ENCODE data around the gene C18orf54. TPM values are rescaled to one million over a fixed set of nuclear protein-coding genes. Genes with fewer than 3 reads are reported as not detected.
"Not testable (repeated sequence)": the region's sequence is repeated elsewhere in the genome, so short reads cannot be mapped to it uniquely, and the experiment has no call there.

The C18orf54 gene
- 1 to 10 TPM; 1.8 to 3.2 (median 2.0) TPM for total RNA-seq
- 4.0 TPM for total RNA-seq (2013)

GRCh38 chr18:54357660-54358494 lies at the start of gene C18orf54, which contains the start of gene STARD6:
Gene C18orf54 (plus strand): TSS chr18:54357906. CDS start chr18:54360573, 2,667 bp downstream.
Gene STARD6 (minus strand): TSS chr18:54357858. CDS start chr18:54354573, 3,285 bp downstream.
- Mint-ChIP-seq H3K4me1 (peaks cover 22% of the 10 kb centered on the region in 2 donors), H3K4me3 (peak within 1 kb of the TSS; percentile 100), H3K9me3 (no peaks in the 10 kb centered on the region), H3K36me3 (no peaks in the 10 kb centered on the region), H3K27me3 (ENCODE audit: low read depth in 2 of 2) (no peaks in the 10 kb centered on the region), H3K27ac (peak within 1 kb of the TSS; percentile 92)
- intact Hi-C loops (cut with micrococcal nuclease) = loop anchor here (1.0 to 10.0 kb wide), 4 partner anchors 32 to 134 kb away; partner anchors contain the start of genes MBD2 and POLI
- TF ChIP-seq, protein P1, sequence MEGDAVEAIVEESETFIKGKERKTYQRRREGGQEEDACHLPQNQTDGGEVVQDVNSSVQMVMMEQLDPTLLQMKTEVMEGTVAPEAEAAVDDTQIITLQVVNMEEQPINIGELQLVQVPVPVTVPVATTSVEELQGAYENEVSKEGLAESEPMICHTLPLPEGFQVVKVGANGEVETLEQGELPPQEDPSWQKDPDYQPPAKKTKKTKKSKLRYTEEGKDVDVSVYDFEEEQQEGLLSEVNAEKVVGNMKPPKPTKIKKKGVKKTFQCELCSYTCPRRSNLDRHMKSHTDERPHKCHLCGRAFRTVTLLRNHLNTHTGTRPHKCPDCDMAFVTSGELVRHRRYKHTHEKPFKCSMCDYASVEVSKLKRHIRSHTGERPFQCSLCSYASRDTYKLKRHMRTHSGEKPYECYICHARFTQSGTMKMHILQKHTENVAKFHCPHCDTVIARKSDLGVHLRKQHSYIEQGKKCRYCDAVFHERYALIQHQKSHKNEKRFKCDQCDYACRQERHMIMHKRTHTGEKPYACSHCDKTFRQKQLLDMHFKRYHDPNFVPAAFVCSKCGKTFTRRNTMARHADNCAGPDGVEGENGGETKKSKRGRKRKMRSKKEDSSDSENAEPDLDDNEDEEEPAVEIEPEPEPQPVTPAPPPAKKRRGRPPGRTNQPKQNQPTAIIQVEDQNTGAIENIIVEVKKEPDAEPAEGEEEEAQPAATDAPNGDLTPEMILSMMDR (IDR thresholded peaks at IDR 0.05) = peak; percentile 54
- DNase-seq = peak; percentile 89 to 98
- ATAC-seq = peak; percentile 94 to 98 (median 96)
- H3K27me3 ChIP-seq (ENCODE audit: control insufficient read depth, insufficient read depth, low read length) = no peaks in the 10 kb centered on the region
- under 1% methylated on average over 62 of the region's 62 CpGs for WGBS (ENCODE audit: insufficient coverage)
- peak within 1 kb of the TSS; percentile 52 for H3K27ac ChIP-seq (ENCODE audit: low read length)
- no peaks in the 10 kb centered on the region for H3K9me3 ChIP-seq (ENCODE audit: control insufficient read depth, insufficient read depth, low read length)
- H3K4me1 ChIP-seq (ENCODE audit: control insufficient read depth, insufficient read depth, low read length) = peaks cover 9% of the 10 kb centered on the region
- peak within 1 kb of the TSS; percentile 70 for H3K4me3 ChIP-seq (ENCODE audit: low read length)
- no peaks in the 10 kb centered on the region for H3K36me3 ChIP-seq (ENCODE audit: control insufficient read depth, insufficient read depth, low read length)

DNA sequence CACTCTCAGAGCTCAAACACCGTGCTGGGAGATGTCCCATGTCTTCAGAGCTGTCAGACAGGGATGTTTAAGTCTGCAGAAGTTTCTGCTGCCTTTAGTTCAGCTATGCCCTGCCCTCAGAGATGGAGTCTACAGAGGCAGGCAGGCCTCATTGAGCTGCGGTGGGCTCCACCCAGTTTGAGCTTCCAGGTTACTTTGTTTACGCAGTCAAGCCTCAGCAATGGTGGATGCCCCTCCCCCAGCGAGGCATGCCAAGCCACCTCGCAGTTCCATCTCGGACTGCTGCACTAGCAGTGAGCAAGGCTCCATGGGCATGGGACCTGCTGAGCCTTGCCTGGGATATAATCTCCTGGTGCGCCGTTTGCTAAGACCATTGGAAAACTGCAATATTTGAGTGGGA lies 48.1 kb upstream of the C18orf54 start:
- not testable (repeated sequence) for H3K27ac Mint-ChIP-seq
- WGBS (ENCODE audit: insufficient coverage) = 93% methylated on average over 8 of the region's 8 CpGs

GRCh38 chr18:54316071-54316820 lies 41.5 kb upstream of the C18orf54 start:
- no peak for ATAC-seq
- H3K27ac Mint-ChIP-seq = no peak overlapping the region

More for the DNA sequence above, 48.1 kb upstream of the C18orf54 start:
- DNase-seq; H3K36me3 Mint-ChIP-seq; H3K27ac ChIP-seq (ENCODE audit: low read length); H3K4me1 Mint-ChIP-seq; H3K4me3 ChIP-seq (ENCODE audit: low read length); H3K9me3 Mint-ChIP-seq; ATAC-seq; intact Hi-C loops (cut with micrococcal nuclease); H3K36me3 ChIP-seq (ENCODE audit: control insufficient read depth, insufficient read depth, low read length); H3K9me3 ChIP-seq (ENCODE audit: control insufficient read depth, insufficient read depth, low read length); H3K4me1 ChIP-seq (ENCODE audit: control insufficient read depth, insufficient read depth, low read length); H3K27me3 ChIP-seq (ENCODE audit: control insufficient read depth, insufficient read depth, low read length); H3K4me3 Mint-ChIP-seq: not testable (repeated sequence)
- peaks cover 30 to 45% of the 10 kb centered on the region in 2 donors for H3K27me3 Mint-ChIP-seq (ENCODE audit: low read depth in 2 of 2)

More at GRCh38 chr18:54316071-54316820, 41.5 kb upstream of the C18orf54 start:
- no peaks in the 10 kb centered on the region for H3K4me1 ChIP-seq (ENCODE audit: control insufficient read depth, insufficient read depth, low read length)
- no peak overlapping the region for H3K27ac ChIP-seq (ENCODE audit: low read length)
- Mint-ChIP-seq H3K4me1 (no peaks in the 10 kb centered on the region), H3K9me3 (no peaks in the 10 kb centered on the region), H3K4me3 (no peak overlapping the region), H3K36me3 (no peaks in the 10 kb centered on the region), H3K27me3 (ENCODE audit: low read depth in 2 of 2) (peaks cover 20 to 53% of the 10 kb centered on the region in 2 donors)
- peaks cover 2% of the 10 kb centered on the region for H3K27me3 ChIP-seq (ENCODE audit: control insufficient read depth, insufficient read depth, low read length)
- intact Hi-C loops (cut with micrococcal nuclease) = no loop called here
- no peak overlapping the region for H3K4me3 ChIP-seq (ENCODE audit: low read length)
- no peak for DNase-seq
- H3K36me3 ChIP-seq (ENCODE audit: control insufficient read depth, insufficient read depth, low read length) = no peaks in the 10 kb centered on the region
- TF ChIP-seq, protein P1 (IDR thresholded peaks at IDR 0.05) = no peak
- H3K9me3 ChIP-seq (ENCODE audit: control insufficient read depth, insufficient read depth, low read length) = no peaks in the 10 kb centered on the region

Measured in natural killer cell (primary cell).